Lower leg skin (tissue), 4 donors: ENCODE data around the gene GRB14. TPM values are rescaled to one million over a fixed set of nuclear protein-coding genes. Genes with fewer than 3 reads are reported as not detected.

Source experiments
- DNase-seq, 2 donors: peaks; one replicate each; pipeline ENCODE4 v3.0.0-alpha.2; 2019; ENCODE audit warnings: low spot score in 2 of 2
- H3K4me3 ChIP-seq: fragments of 200-600 bp; sonication (generic); 2 replicates; pipeline ENCODE4 v1.5.1; 2017; ENCODE audit warnings: mild to moderate bottlenecking, low read depth; ENCODE audit not compliant: poor library complexity, severe bottlenecking
- POLR2A ChIP-seq, 2 donors: fragments of 450-650 bp; IDR thresholded peaks; one replicate each; pipeline ENCODE4 v1.6.1; 2016 to 2017; ENCODE audit warnings: antibody characterized with exemption in 2 of 2, mild to moderate bottlenecking in 1 of 2, moderate library complexity in 1 of 2
- WGBS, 2 donors: methylation state at CpG; one replicate each; pipeline ENCODE4 v1.1.5; 2018; 5-methylcytosine and 5-hydroxymethylcytosine counted together
- intact Hi-C: fragments of 100-400 bp; cut with DNase I; formaldehyde crosslinking; loops from one replicate; pipeline ENCODE4 v1.15.0; 2023; ENCODE audit warnings: low total_unique reads
- total RNA-seq, 4 donors: library from RNA; depleted of rRNA; stranded (reverse); fragments of >200 nt; gene quantifications; one replicate each; pipeline ENCODE4 v1.1.0, GENCODE V29; 2016
- TF ChIP-seq, protein P1 (sequence below), 3 donors: fragments of 450-650 bp; IDR thresholded peaks; one replicate each; pipeline ENCODE4 v1.5.1; 2016; ENCODE audit warnings: antibody characterized with exemption in 3 of 3, mild to moderate bottlenecking in 3 of 3, moderate library complexity in 2 of 3

The GRB14 gene
- total RNA-seq, 4 donors from 2014 or later, result 0.13 to 7.5 (median 4.6) TPM

- no peak overlapping the region for H3K4me3 ChIP-seq
- no peak for TF ChIP-seq POLR2A (IDR thresholded peaks at IDR 0.05)
- TF ChIP-seq, protein P1, sequence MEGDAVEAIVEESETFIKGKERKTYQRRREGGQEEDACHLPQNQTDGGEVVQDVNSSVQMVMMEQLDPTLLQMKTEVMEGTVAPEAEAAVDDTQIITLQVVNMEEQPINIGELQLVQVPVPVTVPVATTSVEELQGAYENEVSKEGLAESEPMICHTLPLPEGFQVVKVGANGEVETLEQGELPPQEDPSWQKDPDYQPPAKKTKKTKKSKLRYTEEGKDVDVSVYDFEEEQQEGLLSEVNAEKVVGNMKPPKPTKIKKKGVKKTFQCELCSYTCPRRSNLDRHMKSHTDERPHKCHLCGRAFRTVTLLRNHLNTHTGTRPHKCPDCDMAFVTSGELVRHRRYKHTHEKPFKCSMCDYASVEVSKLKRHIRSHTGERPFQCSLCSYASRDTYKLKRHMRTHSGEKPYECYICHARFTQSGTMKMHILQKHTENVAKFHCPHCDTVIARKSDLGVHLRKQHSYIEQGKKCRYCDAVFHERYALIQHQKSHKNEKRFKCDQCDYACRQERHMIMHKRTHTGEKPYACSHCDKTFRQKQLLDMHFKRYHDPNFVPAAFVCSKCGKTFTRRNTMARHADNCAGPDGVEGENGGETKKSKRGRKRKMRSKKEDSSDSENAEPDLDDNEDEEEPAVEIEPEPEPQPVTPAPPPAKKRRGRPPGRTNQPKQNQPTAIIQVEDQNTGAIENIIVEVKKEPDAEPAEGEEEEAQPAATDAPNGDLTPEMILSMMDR (IDR thresholded peaks at IDR 0.05), result no peak
- no peak for DNase-seq
- intact Hi-C loops, result no loop called here
- WGBS, 2 donors, result 90 to 93% methylated on average over 5 of the region's 5 CpGs
Measured at GRCh38 chr2:164496881-164497280, 124.4 kb downstream of the GRB14 start.

DNA sequence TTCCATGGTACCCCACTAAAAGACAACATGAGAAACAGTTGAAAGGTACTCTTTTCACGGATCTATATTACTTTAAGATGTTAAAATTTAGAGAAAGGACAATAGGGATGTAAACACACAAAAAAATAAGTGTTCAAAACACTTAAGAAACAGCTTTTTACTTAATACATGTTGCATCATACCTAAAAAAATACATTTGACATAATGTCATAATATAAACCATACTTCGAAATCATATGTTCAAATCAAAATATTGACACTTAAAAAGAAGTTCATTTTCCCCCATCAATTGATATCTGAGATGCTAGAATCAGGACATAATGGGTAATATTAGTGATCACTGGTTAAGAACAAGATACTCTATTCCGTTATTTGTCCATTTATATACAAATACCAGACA, 124.9 kb downstream of the GRB14 start:
- intact Hi-C loops, result no loop called here
- WGBS, 2 donors, result 57 to 58% methylated on average over 3 of the region's 3 CpGs
- DNase-seq, result no peak
- TF ChIP-seq, protein P1 (IDR thresholded peaks at IDR 0.05), result no peak
- TF ChIP-seq POLR2A (IDR thresholded peaks at IDR 0.05), result no peak
- H3K4me3 ChIP-seq, result no peak overlapping the region

DNA sequence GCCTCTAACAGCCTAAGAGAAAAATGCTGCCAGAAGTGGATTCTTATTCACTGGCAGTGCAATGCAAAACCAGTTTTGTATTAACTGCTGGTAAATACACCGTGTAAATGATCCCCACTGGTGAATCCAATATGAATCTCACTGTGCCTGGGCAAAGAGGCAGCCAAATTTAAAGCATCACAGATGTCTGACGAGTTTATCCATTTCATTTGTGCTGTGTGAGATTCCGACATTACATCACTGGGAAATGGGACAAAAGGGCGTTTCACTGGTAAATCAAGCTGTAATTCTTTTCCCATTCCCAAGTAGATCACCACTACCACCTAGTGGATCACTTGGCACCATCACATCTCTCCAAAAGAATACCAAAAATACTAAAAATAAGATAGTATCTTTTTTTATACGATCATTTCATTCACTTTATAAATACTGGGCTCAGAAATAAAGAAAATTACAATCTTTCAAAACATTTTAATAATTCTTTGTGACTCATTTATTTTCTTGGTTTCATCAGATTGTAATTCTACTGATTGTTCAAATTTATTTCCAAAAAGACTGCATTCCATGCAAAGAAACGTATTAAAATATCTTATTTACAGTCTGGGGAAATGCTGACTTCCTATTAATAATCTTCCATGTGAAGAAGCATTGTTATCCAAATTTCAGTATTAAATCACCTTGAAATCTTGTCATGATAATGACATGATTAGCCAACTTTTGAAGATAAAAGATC, 125.6 kb downstream of the GRB14 start:
- intact Hi-C loops, result no loop called here
- WGBS, 2 donors, result 12 to 18% methylated on average over 6 of the region's 6 CpGs
- TF ChIP-seq, protein P1 (IDR thresholded peaks at IDR 0.05), result no peak
- no peak for TF ChIP-seq POLR2A (IDR thresholded peaks at IDR 0.05)
- no peak overlapping the region for H3K4me3 ChIP-seq
- peak in 1 of 2 donors; percentile 15 for DNase-seq

DNA sequence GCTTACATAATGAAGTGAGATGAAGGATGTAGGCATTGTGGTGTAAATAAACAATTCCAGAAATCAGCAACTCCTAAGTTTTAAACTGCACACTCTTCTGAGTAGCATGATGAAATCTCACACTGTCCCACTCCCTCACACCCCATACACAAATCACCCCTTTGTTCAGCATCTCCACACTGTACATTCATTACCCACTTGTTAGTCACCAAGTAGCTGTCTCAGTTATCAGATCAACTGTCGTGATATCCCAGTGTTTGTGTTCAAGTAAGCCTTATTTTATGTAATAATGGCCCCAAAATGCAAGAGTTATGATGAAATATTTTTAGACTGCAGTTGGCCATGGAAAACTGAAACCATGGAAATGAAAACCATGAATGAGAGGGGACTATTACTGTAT, 135.7 kb downstream of the GRB14 start:
- TF ChIP-seq POLR2A (IDR thresholded peaks at IDR 0.05), result no peak
- TF ChIP-seq, protein P1 (IDR thresholded peaks at IDR 0.05), result no peak
- H3K4me3 ChIP-seq, result no peak overlapping the region
- DNase-seq, result no peak
- intact Hi-C loops, result no loop called here
- WGBS, 2 donors, result 55 to 63% methylated on average over 1 of the region's 1 CpG

GRCh38 chr2:164479460-164479859, 141.8 kb downstream of the GRB14 start:
- H3K4me3 ChIP-seq, result no peak overlapping the region
- no peak for DNase-seq
- no peak for TF ChIP-seq POLR2A (IDR thresholded peaks at IDR 0.05)
- TF ChIP-seq, protein P1 (IDR thresholded peaks at IDR 0.05), result no peak
- WGBS, 2 donors, result 32 to 43% methylated on average over 2 of the region's 2 CpGs
- intact Hi-C loops, result no loop called here

- 78 to 87% methylated on average over 2 of the region's 2 CpGs for WGBS, 2 donors
- no peak overlapping the region for H3K4me3 ChIP-seq
- intact Hi-C loops, result no loop called here
- TF ChIP-seq, protein P1 (IDR thresholded peaks at IDR 0.05), result no peak
- no peak for TF ChIP-seq POLR2A (IDR thresholded peaks at IDR 0.05)
- no peak for DNase-seq
Measured at GRCh38 chr2:164478205-164478604, 143.1 kb downstream of the GRB14 start.
